Left lung (tissue), 10 donors: Measurements from ENCODE around the gene CACNA1D. TPM values are rescaled to one million over a fixed set of nuclear protein-coding genes. Genes with fewer than 3 reads are reported as not detected.

Experiments used
- ATAC-seq: fragments of 200-7000 bp; cut with Tn5 transposase; one replicate; pipeline ENCODE4 v1.9.1; 2020; ENCODE audit warnings: moderate library complexity
- DNase-seq, 4 donors: peaks; one replicate each; pipeline ENCODE4 v3.0.0-alpha.2; 2013 to 2020
- H3K27ac ChIP-seq, 2 donors: fragments of 200-600 bp; sonication (generic) in 1 of 2; one replicate each; pipeline versions ENCODE4 v1.5.0 to v1.8.0; 2020 to 2021
- H3K27me3 ChIP-seq, 2 donors: fragments of 200-600 bp; sonication (generic) in 1 of 2; one replicate each; pipeline versions ENCODE4 v1.5.0 to v1.8.0; 2020 to 2021
- H3K36me3 ChIP-seq, 2 donors: fragments of 200-600 bp; sonication (generic) in 1 of 2; one replicate each; pipeline versions ENCODE4 v1.5.0 to v1.8.0; 2020 to 2021
- H3K4me1 ChIP-seq, 2 donors: fragments of 200-600 bp; one replicate each; pipeline ENCODE4 v1.8.0; 2021
- H3K4me3 ChIP-seq, 2 donors: fragments of 200-600 bp; sonication (generic) in 1 of 2; one replicate each; pipeline versions ENCODE4 v1.5.0 to v1.8.0; 2020 to 2021; ENCODE audit warnings: mild to moderate bottlenecking in 1 of 2
- H3K9me3 ChIP-seq, 2 donors: fragments of 200-600 bp; sonication (generic) in 1 of 2; one replicate each; pipeline versions ENCODE4 v1.5.0 to v1.8.0; 2020 to 2021
- CTCF ChIP-seq, 2 donors: fragments of 200-600 bp; sonication (generic) in 1 of 2; IDR thresholded peaks; one replicate each; pipeline versions ENCODE4 v1.5.0 to v1.8.0; 2021; ENCODE audit warnings: antibody characterized with exemption in 2 of 2
- intact Hi-C, 2 donors: fragments of 100-400 bp; cut with DNase I; formaldehyde crosslinking; loops; one replicate each; pipeline versions ENCODE4 v1.11.2 to v1.14.2; 2022
- polyA plus RNA-seq, 6 donors: library from polyadenylated mRNA; unstranded; fragments of 120-200 nt; gene quantifications; one replicate each; pipeline ENCODE4 v1.2.1, GENCODE V29; 2013; ENCODE audit not compliant: insufficient read length in 6 of 6
- total RNA-seq, 2 donors: library from RNA; stranded (reverse); fragmentation: NEBNext Ultra II Directional; extraction: Animal tissue kit (Norgen Biotek cat#: 25700); gene quantifications; one replicate each; pipeline ENCODE4 v1.2.1, GENCODE V29; 2021
- donor health status: DM: no; HTN: yes; CAD: no.
- donor health status: DM: no; HTN: no; CAD: no.

CACNA1D gene
- total and polyA plus RNA-seq, 8 donors = 32.6 to 78.2 (median 56.2) TPM

- H3K4me3 ChIP-seq = no peak overlapping the region
- H3K27me3 ChIP-seq = peaks cover 0 to 9% of the 10 kb centered on the region in 2 donors
- H3K36me3 ChIP-seq = no peaks in the 10 kb centered on the region
- H3K4me1 ChIP-seq = no peaks in the 10 kb centered on the region
- DNase-seq (no peak), ATAC-seq (no peak)
- no peak for TF ChIP-seq CTCF (IDR thresholded peaks at IDR 0.05)
- no peak overlapping the region for H3K27ac ChIP-seq
- no peaks in the 10 kb centered on the region for H3K9me3 ChIP-seq
- intact Hi-C loops = no loop called here
These were observed 10.6 kb upstream of the CACNA1D start for GRCh38 chr3:53483821-53484220.

- TF ChIP-seq CTCF (IDR thresholded peaks at IDR 0.05) = no peak
- H3K9me3 ChIP-seq = no peaks in the 10 kb centered on the region
- no peaks in the 10 kb centered on the region for H3K36me3 ChIP-seq
- ATAC-seq (no peak), DNase-seq (no peak)
- no peaks in the 10 kb centered on the region for H3K4me1 ChIP-seq
- no peak overlapping the region for H3K27ac ChIP-seq
- intact Hi-C loops = no loop called here
- H3K4me3 ChIP-seq = no peak overlapping the region
- peaks cover 0 to 5% of the 10 kb centered on the region in 2 donors for H3K27me3 ChIP-seq
These were observed 9.4 kb upstream of the CACNA1D start for GRCh38 chr3:53484984-53485383.

- no peaks in the 10 kb centered on the region for H3K36me3 ChIP-seq
- no peak overlapping the region for H3K27ac ChIP-seq
- DNase-seq = no peak
- no peaks in the 10 kb centered on the region for H3K4me1 ChIP-seq
- H3K4me3 ChIP-seq = no peak overlapping the region
- intact Hi-C loops = no loop called here
- H3K9me3 ChIP-seq = no peaks in the 10 kb centered on the region
- no peak for TF ChIP-seq CTCF (IDR thresholded peaks at IDR 0.05)
- peaks cover 0 to 14% of the 10 kb centered on the region in 2 donors for H3K27me3 ChIP-seq
- ATAC-seq = peak; percentile 13
These were observed 8.6 kb upstream of the CACNA1D start for GRCh38 chr3:53485675-53486403.

GRCh38 chr3:53486961-53487654 lies 7.3 kb upstream of the CACNA1D start:
- Histone ChIP-seq H3K36me3 (no peaks in the 10 kb centered on the region), H3K4me1 (no peaks in the 10 kb centered on the region), H3K9me3 (no peaks in the 10 kb centered on the region), H3K4me3 (no peak overlapping the region), H3K27me3 (peaks cover 0 to 27% of the 10 kb centered on the region in 2 donors), H3K27ac (no peak overlapping the region)
- DNase-seq (peak in 2 of 4 donors; percentile 92 to 94), ATAC-seq (peak; percentile 53)
- intact Hi-C loops = no loop called here
- no peak for TF ChIP-seq CTCF (IDR thresholded peaks at IDR 0.05)

- Histone ChIP-seq H3K27ac (no peak overlapping the region), H3K27me3 (peaks cover 5 to 49% of the 10 kb centered on the region in 2 donors), H3K4me3 (no peak overlapping the region), H3K36me3 (no peaks in the 10 kb centered on the region), H3K4me1 (peaks cover 0 to 7% of the 10 kb centered on the region in 2 donors), H3K9me3 (no peaks in the 10 kb centered on the region)
- ATAC-seq (no peak), DNase-seq (no peak)
- TF ChIP-seq CTCF (IDR thresholded peaks at IDR 0.05) = no peak
- intact Hi-C loops = no loop called here
These were observed 5.0 kb upstream of the CACNA1D start for GRCh38 chr3:53489386-53489785.
